ENCODE data around the gene MED26. TPM values are rescaled to one million over a fixed set of nuclear protein-coding genes. Genes with fewer than 3 reads are reported as not detected.

MED26 gene
- total and polyA plus RNA-seq, 9 of the 15 experiments (the other 6 are each of a cell fraction or from before 2014, with no cell fraction given): 0.71 to 15.1 (median 6.2) TPM

DNA sequence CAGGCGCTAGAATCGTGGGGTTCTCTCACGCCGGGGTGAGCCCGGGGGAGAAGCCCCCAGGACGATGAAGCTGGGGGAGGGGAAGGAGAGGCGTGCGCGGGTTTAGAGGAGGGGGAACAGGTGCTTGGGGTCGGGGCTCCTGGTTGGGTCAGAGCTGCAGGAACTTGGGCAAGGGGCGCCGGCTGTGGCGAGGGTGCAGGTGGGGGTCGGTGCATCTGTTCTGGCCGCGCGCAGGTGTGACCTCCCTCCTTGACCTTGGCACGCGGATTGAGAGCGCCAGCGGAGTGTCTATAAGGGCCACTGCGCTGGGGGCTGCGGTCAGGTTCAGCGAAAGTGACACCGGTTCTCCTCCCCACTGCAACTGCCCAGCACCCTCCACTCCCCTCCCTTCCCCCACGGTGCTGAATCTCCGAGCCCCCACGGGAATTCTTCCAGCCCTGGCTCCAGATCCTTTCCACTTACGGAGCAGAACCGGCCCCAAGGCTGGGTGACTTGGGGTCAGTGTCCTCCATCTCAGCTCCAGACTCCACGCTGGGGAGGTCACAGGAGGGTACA is 33.6 kb upstream of the MED26 start (continued):
- TF ChIP-seq, protein P1, sequence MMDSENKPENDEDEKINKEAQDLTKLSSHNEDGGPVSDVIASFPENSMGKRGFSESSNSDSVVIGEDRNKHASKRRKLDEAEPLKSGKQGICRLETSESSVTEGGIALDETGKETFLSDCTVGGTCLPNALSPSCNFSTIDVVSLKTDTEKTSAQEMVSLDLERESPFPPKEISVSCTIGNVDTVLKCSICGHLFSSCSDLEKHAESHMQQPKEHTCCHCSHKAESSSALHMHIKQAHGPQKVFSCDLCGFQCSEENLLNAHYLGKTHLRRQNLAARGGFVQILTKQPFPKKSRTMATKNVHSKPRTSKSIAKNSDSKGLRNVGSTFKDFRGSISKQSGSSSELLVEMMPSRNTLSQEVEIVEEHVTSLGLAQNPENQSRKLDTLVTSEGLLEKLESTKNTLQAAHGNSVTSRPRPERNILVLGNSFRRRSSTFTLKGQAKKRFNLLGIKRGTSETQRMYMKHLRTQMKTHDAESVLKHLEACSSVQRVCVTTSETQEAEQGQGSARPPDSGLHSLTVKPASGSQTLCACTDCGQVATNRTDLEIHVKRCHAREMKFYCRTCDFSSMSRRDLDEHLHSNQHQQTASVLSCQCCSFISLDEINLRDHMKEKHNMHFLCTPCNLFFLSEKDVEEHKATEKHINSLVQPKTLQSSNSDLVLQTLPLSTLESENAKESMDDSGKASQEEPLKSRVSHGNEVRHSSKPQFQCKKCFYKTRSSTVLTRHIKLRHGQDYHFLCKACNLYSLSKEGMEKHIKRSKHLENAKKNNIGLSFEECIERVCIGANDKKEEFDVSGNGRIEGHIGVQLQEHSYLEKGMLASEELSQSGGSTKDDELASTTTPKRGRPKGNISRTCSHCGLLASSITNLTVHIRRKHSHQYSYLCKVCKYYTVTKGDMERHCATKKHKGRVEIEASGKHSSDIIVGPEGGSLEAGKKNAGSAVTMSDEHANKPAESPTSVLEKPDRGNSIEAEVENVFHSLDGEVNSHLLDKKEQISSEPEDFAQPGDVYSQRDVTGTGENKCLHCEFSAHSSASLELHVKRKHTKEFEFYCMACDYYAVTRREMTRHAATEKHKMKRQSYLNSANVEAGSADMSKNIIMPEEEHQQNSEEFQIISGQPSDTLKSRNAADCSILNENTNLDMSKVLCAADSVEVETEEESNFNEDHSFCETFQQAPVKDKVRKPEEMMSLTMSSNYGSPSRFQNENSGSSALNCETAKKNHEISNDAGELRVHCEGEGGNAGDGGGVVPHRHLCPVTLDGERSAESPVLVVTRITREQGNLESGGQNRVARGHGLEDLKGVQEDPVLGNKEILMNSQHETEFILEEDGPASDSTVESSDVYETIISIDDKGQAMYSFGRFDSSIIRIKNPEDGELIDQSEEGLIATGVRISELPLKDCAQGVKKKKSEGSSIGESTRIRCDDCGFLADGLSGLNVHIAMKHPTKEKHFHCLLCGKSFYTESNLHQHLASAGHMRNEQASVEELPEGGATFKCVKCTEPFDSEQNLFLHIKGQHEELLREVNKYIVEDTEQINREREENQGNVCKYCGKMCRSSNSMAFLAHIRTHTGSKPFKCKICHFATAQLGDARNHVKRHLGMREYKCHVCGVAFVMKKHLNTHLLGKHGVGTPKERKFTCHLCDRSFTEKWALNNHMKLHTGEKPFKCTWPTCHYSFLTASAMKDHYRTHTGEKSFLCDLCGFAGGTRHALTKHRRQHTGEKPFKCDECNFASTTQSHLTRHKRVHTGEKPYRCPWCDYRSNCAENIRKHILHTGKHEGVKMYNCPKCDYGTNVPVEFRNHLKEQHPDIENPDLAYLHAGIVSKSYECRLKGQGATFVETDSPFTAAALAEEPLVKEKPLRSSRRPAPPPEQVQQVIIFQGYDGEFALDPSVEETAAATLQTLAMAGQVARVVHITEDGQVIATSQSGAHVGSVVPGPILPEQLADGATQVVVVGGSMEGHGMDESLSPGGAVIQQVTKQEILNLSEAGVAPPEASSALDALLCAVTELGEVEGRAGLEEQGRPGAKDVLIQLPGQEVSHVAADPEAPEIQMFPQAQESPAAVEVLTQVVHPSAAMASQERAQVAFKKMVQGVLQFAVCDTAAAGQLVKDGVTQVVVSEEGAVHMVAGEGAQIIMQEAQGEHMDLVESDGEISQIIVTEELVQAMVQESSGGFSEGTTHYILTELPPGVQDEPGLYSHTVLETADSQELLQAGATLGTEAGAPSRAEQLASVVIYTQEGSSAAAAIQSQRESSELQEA (IDR thresholded peaks at IDR 0.05; ENCODE audit: low read depth): no peak
- TF ChIP-seq ZNF384 (IDR thresholded peaks at IDR 0.05; ENCODE audit: low read depth, low read length) (no peak), TAF9B (IDR thresholded peaks at IDR 0.05; ENCODE audit: partially characterized antibody) (no peak), ESRRA (IDR thresholded peaks at IDR 0.05; ENCODE audit: borderline replicate concordance, low read depth) (peak; percentile 83), SAFB2 (IDR thresholded peaks at IDR 0.05; ENCODE audit: borderline replicate concordance, low read depth, low read length, severe bottlenecking) (no peak), CREM (IDR thresholded peaks at IDR 0.05; ENCODE audit: low read depth) (0 out of 2 replicates have a peak, but pooled peaks have one; percentile 44), ZSCAN29 (IDR thresholded peaks at IDR 0.05) (0 out of 2 replicates have a peak, but pooled peaks have one; percentile 54), ZBTB7A (IDR thresholded peaks at IDR 0.05; ENCODE audit: borderline replicate concordance, control insufficient read depth, low read depth, low read length) (peak; percentile 49; the same call in 1 of the 2 replicates), CBFB (CRISPR knock-in tag; IDR thresholded peaks at IDR 0.05) (no peak), TCF3 (CRISPR knock-in tag; IDR thresholded peaks at IDR 0.05) (no peak), RBBP5 (IDR thresholded peaks at IDR 0.05; ENCODE audit: borderline replicate concordance, insufficient read depth, low read length, poor library complexity, severe bottlenecking) (peak; percentile 10), NFYB (IDR thresholded peaks at IDR 0.05; ENCODE audit: extremely low read depth, insufficient read length) (no peak), ZNF224 (CRISPR knock-in tag; IDR thresholded peaks at IDR 0.05) (no peak), SMARCB1 (IDR thresholded peaks at IDR 0.05; ENCODE audit: insufficient read length, low read depth) (no peak)
- TF ChIP-seq, protein P2, sequence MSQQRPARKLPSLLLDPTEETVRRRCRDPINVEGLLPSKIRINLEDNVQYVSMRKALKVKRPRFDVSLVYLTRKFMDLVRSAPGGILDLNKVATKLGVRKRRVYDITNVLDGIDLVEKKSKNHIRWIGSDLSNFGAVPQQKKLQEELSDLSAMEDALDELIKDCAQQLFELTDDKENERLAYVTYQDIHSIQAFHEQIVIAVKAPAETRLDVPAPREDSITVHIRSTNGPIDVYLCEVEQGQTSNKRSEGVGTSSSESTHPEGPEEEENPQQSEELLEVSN (IDR thresholded peaks at IDR 0.05; ENCODE audit: borderline replicate concordance in 1 of 2, extremely low read depth in 1 of 2, insufficient read depth in 1 of 2, insufficient read length in 1 of 2, low read depth in 1 of 2, low read length in 1 of 2, poor library complexity in 1 of 2, severe bottlenecking in 1 of 2): peak in 1 of 2 experiments; percentile 37
- TF ChIP-seq, protein P3, sequence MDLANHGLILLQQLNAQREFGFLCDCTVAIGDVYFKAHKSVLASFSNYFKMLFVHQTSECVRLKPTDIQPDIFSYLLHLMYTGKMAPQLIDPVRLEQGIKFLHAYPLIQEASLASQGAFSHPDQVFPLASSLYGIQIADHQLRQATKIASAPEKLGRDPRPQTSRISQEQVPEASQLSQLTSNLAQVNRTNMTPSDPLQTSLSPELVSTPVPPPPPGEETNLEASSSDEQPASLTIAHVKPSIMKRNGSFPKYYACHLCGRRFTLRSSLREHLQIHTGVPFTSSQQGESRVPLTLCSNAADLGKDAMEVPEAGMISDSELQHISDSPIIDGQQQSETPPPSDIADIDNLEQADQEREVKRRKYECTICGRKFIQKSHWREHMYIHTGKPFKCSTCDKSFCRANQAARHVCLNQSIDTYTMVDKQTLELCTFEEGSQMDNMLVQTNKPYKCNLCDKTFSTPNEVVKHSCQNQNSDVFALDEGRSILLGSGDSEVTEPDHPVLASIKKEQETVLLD (IDR thresholded peaks at IDR 0.05): peak; percentile 23; the same call in 1 of the 2 replicates

Data from K562 (cell line).